Stomach (tissue), 19 donors: ENCODE measurements around the gene ZNF383. TPM values are rescaled to one million over a fixed set of nuclear protein-coding genes. Genes with fewer than 3 reads are reported as not detected.
"Not testable (repeated sequence)": the region's sequence is repeated elsewhere in the genome, so short reads cannot be mapped to it uniquely, and the experiment has no call there.

Experiments
- DNase-seq, 2 donors: peaks; one replicate each; pipeline versions ENCODE4 v3.0.0 to v3.0.0-alpha.2; 2013 to 2019
- H3K27ac ChIP-seq, 5 donors: fragments of 200-600 bp in 4 of 5; sonication (generic) in 4 of 5; one replicate each; pipeline ENCODE4 v1.5.1; 2013 to 2019; ENCODE audit warnings: mild to moderate bottlenecking in 1 of 5, moderate library complexity in 1 of 5
- H3K27me3 ChIP-seq, 3 donors: fragments of 200-600 bp; sonication (generic); one replicate each; pipeline ENCODE4 v1.5.1; 2017 to 2019; ENCODE audit warnings: mixed run types in 1 of 3
- H3K36me3 ChIP-seq, 4 donors: fragments of 200-600 bp; sonication (generic); 1 replicate in 3 of 4; 2 replicates in 1 of 4; pipeline ENCODE4 v1.5.1; 2016 to 2019
- H3K4me1 ChIP-seq, 4 donors: fragments of 200-600 bp; sonication (generic); one replicate each; pipeline ENCODE4 v1.5.1; 2016 to 2019
- H3K4me3 ChIP-seq, 4 donors: fragments of 200-600 bp; sonication (generic) in 3 of 4; one replicate each; pipeline ENCODE4 v1.5.1; 2016 to 2019; ENCODE audit warnings: mild to moderate bottlenecking in 1 of 4
- H3K9me3 ChIP-seq, 4 donors: fragments of 200-600 bp; sonication (generic); one replicate each; pipeline ENCODE4 v1.5.1; 2016 to 2019
- EP300 ChIP-seq: sonication (generic); formaldehyde crosslinking; IDR thresholded peaks from one replicate; pipeline ENCODE4 v1.6.1; 2017; ENCODE audit warnings: antibody characterized with exemption
- POLR2A ChIP-seq, 4 donors: fragments of 450-650 bp; IDR thresholded peaks; one replicate each; pipeline ENCODE4 v1.6.1; 2016; ENCODE audit warnings: antibody characterized with exemption in 4 of 4, control low read depth in 2 of 4, mild to moderate bottlenecking in 1 of 4, moderate library complexity in 1 of 4
- POLR2AphosphoS5 ChIP-seq, 3 donors: sonication (generic); formaldehyde crosslinking; IDR thresholded peaks; one replicate each; pipeline ENCODE4 v1.6.1; 2016; ENCODE audit warnings: antibody characterized with exemption in 3 of 3
- WGBS, 5 donors: extraction: QIAGEN DNeasy Blood & Tissue Kit in 3 of 5; methylation state at CpG; one replicate each; pipeline versions ENCODE4 v1.1.5 to v1.1.7; 2013 to 2018; 5-methylcytosine and 5-hydroxymethylcytosine counted together
- intact Hi-C: fragments of 100-400 bp; cut with DNase I; formaldehyde crosslinking; loops from one replicate; pipeline ENCODE4 v1.15.1; 2023; ENCODE audit warnings: low total_unique reads
- long read RNA-seq, 10 donors: transcript quantifications; one replicate each; lab custom pipeline, GENCODE V29; 2026
- polyA plus RNA-seq, 3 donors: library from polyadenylated mRNA; stranded (reverse); fragments of 200-250 nt; gene quantifications; one replicate each; pipeline ENCODE4 v1.2.3, GENCODE V29; 2013
- total RNA-seq, 5 donors: library from RNA; depleted of rRNA; stranded (reverse); fragments of >200 nt; gene quantifications; one replicate each; pipeline versions ENCODE4 v1.1.0 to v1.2.3, GENCODE V29; 2014 to 2016
- TF ChIP-seq, protein P1 (sequence below), 7 experiments: fragments of 450-650 bp in 4 of 7; fragments of 200-600 bp in 3 of 7; sonication (generic) in 3 of 7; IDR thresholded peaks; one replicate each; pipeline ENCODE4 v1.5.1; 2016 to 2019; ENCODE audit warnings: antibody characterized with exemption in 7 of 7, control low read depth in 2 of 7, mild to moderate bottlenecking in 1 of 7
- donor health status: healthy with polysubstance abuse.
- donor health status: Bipolar disorder and iron deficiency.
- donor health status: healthy.

The ZNF383 gene
- total RNA-seq (10 to 100 TPM in 4 of 5 donors, 1 to 10 TPM in 1; 2.3 to 53.0 (median 12.8) TPM), polyA plus RNA-seq (1 to 10 TPM; 2.7 to 4.6 (median 4.1) TPM)
- long read RNA-seq, donor 1: 0 reads
- long read RNA-seq, donor 2: 0 reads
- long read RNA-seq, donor 3: 0 reads
- long read RNA-seq, donor 4: 0 reads
- long read RNA-seq, donor 5: 0 reads
- long read RNA-seq, donor 6: 0 reads
- long read RNA-seq, donor 7: 0 reads
- long read RNA-seq, donor 8: 0 reads
- long read RNA-seq, donor 9: 0 reads
- long read RNA-seq, donor 10: 0 reads

DNA sequence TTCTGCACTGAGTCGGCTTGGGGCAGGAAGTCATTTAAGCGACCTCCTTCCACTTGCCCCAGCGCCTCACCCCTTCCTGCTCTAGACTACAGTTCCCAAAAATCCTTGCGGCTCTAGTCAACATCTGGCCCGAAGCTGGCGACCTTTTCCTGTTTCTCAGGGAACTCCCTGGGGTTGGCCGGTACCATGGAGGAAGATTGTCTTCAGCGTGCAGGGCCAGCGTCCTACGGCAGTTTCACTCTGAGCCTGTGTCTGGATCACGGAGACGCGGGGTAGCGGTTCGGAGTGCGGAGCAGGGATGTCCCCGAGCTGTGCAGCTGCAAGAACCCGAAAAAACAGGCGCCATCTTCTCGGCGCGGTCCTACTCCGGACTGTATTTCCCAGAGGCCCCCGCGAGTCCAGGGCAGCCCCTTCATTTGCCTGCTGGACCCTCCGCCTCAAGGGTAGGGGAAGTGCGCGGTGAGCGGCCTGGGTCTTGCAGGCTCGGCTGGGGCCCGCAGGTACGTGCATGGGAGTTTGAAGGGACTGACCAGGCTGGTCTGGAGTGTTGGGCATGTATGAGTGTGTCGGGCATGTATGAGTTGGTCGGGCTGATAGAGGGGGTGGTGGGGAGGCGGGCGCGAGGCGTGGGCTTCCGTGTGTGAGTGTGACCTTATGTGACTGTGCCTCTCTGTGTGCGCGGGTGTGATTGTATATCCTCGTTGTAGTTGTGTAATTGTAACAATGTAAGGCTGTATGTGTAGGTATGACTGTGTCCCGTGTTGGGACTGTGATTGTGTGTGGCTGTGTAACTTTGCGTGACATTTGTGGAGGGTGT lies at the start of gene ZNF383:
ZNF383 (plus strand) TSS at position 440 of the 817 bp plus-strand sequence. CDS start 12,240 bp downstream, outside the sequence.
- Histone ChIP-seq H3K27me3 (no peaks in the 10 kb centered on the region), H3K9me3 (peaks cover 0 to 20% (median 4%) of the 10 kb centered on the region in 4 donors), H3K36me3 (peaks cover 0 to 32% (median 27%) of the 10 kb centered on the region in 4 donors), H3K4me1 (peaks cover 4 to 28% (median 18%) of the 10 kb centered on the region in 4 donors), H3K27ac (peak within 1 kb of the TSS; percentile 89 to 97 (median 94)), H3K4me3 (peak within 1 kb of the TSS; percentile 81 to 91 (median 87))
- WGBS, 5 donors: 0 to 1% (median 0%) methylated on average over 41 to 44 of the region's 44 CpGs
- peak; percentile 86 to 97 for DNase-seq
- no peak for TF ChIP-seq POLR2A (IDR thresholded peaks at IDR 0.05)
- TF ChIP-seq EP300: no peak
- TF ChIP-seq, protein P1, sequence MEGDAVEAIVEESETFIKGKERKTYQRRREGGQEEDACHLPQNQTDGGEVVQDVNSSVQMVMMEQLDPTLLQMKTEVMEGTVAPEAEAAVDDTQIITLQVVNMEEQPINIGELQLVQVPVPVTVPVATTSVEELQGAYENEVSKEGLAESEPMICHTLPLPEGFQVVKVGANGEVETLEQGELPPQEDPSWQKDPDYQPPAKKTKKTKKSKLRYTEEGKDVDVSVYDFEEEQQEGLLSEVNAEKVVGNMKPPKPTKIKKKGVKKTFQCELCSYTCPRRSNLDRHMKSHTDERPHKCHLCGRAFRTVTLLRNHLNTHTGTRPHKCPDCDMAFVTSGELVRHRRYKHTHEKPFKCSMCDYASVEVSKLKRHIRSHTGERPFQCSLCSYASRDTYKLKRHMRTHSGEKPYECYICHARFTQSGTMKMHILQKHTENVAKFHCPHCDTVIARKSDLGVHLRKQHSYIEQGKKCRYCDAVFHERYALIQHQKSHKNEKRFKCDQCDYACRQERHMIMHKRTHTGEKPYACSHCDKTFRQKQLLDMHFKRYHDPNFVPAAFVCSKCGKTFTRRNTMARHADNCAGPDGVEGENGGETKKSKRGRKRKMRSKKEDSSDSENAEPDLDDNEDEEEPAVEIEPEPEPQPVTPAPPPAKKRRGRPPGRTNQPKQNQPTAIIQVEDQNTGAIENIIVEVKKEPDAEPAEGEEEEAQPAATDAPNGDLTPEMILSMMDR (IDR thresholded peaks at IDR 0.05): peak in 1 of 7 experiments; percentile 15
- peak; percentile 5 to 73 (median 70) for TF ChIP-seq POLR2AphosphoS5 (IDR thresholded peaks at IDR 0.05)
- intact Hi-C loops: no loop called here

DNA sequence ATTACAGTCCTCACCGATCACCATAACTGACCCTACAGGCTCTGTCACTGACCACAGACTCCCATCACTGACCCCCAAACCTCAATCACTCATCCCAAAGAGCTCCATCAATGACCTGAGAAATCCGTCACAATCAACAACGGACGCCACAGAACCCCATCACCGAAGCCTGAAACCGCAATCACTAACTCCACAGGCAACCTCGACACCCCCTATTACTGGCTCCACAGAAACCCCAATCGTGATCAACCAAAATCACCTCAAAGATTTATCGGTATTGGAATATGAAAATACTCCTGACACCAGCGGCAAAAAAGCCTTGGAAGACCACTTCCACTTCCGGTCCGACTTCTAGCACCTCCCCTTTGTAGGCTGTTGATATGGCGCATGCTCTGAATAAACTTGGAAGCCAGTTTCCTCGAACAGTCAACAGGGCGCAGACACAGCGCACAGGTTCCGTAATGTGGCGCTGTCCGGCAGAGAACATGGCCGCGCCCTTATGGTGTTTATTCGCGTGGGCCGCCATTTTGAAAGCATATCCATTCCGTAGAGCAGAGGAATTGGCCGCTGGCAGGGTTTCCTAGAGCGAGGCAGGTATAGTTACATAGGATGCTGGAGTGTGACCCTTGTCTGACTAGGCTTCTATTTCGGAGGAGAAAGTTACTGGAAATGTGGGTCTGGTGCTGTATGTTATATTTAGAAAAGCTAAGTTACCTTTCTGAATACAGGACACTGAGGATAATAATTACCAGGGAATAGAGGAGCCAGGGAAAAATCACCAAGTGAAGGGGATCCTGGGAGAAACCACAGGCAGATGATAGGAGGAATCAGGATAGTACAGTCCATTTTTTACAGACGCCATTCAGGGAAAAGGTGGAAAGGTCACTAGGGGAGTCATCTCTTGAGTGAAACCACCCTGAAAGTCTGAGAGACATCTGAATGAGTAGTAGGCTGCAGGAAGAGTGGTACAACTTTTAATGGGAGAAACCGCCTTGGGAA lies 45.3 kb upstream of the ZNF383 start, which contains the start of gene ZNF585A:
ZNF585A (minus strand) TSS at position 328 of the 999 bp plus-strand sequence. CDS start 2,785 bp downstream, outside the sequence.
- peaks cover 14 to 31% (median 29%) of the 10 kb centered on the region in 4 donors for H3K36me3 ChIP-seq
- H3K4me1 ChIP-seq: peaks cover 0 to 12% (median 8%) of the 10 kb centered on the region in 4 donors
- H3K27me3 ChIP-seq: no peaks in the 10 kb centered on the region
- H3K9me3 ChIP-seq: peaks cover 5 to 65% (median 29%) of the 10 kb centered on the region in 4 donors
- intact Hi-C loops: no loop called here
- peak within 1 kb of the TSS; percentile 63 to 68 (median 66) for H3K4me3 ChIP-seq
- peak within 1 kb of the TSS; percentile 63 to 85 (median 79) for H3K27ac ChIP-seq
- peak; percentile 93 to 99 for DNase-seq
- 4 to 5% (median 5%) methylated on average over 29 to 30 of the region's 30 CpGs for WGBS, 5 donors
- TF ChIP-seq POLR2A (IDR thresholded peaks at IDR 0.05) (no peak), POLR2AphosphoS5 (IDR thresholded peaks at IDR 0.05) (peak; percentile 64 to 94 (median 87))
- TF ChIP-seq, protein P1 (IDR thresholded peaks at IDR 0.05): peak in 2 of 7 experiments; percentile 24 to 31

DNA sequence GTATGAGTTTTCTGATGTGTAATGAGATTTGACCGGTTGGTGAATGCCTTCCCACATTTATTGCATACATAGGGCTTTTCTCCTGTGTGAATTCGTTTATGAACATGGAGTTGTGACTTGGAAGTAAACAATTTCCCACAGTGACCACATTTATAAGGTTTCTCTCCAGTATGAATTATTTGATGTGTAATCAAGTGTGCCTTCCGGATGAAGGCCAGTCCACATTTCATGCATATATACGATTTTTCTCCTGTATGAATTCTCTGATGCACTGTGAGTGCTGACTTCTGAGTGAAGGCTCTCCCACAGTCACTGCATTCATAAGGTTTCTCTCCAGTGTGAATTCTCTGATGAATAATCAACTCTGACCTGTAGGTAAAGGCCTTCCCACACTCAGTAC lies 31.9 kb upstream of the ZNF383 start:
- peaks cover 73 to 98% (median 92%) of the 10 kb centered on the region in 4 donors for H3K9me3 ChIP-seq
- H3K4me1 ChIP-seq, H3K27ac ChIP-seq, intact Hi-C loops, H3K4me3 ChIP-seq, DNase-seq, H3K27me3 ChIP-seq: not testable (repeated sequence)
- peaks cover 50 to 76% (median 63%) of the 10 kb centered on the region in 4 donors for H3K36me3 ChIP-seq
- WGBS, 5 donors: 97 to 100% (median 98%) methylated on average over 4 of the region's 4 CpGs

DNA sequence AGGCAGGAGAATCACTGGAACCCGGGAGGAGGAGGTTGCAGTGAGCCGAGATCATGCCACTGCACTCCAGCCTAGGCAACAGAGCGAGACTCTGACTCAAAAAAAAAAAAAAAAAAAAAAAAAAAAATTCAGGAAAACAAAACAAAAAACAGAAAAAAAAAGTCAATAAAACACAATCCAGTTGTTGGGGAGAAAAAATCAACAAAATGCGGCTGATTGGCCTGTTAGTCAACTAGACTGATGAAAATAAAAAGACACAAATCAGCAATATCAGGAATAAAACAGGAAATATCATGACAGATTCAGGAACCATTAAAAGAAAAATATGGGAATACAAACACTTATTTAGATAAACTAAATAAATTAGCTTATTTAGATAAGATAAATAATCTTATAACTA lies 22.8 kb upstream of the ZNF383 start:
- DNase-seq, H3K27me3 ChIP-seq, intact Hi-C loops, H3K27ac ChIP-seq, H3K4me1 ChIP-seq, H3K4me3 ChIP-seq: not testable (repeated sequence)
- peaks cover 33 to 100% (median 91%) of the 10 kb centered on the region in 4 donors for H3K36me3 ChIP-seq
- peaks cover 11 to 98% (median 71%) of the 10 kb centered on the region in 4 donors for H3K9me3 ChIP-seq
- WGBS, 5 donors: 93 to 99% (median 95%) methylated on average over 4 of the region's 4 CpGs

DNA sequence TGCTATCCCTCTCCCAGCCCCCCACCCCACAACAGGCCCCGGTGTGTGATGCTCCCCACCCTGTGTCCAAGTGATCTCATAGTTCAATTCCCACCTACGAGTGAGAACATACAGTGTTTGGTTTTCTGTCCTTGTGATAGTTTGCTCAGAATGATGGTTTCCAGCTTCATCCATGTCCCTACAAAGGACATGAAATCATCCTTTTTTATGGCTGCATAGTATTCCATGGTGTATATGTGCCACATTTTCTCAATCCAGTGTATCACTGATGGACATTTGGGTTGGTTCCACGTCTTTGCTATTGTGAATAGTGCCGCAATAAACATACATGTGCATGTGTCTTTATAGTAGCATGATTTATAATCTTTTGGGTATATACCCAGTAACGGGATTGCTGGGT lies 20.9 kb upstream of the ZNF383 start:
- DNase-seq, H3K27ac ChIP-seq, H3K4me3 ChIP-seq, H3K27me3 ChIP-seq, intact Hi-C loops, H3K4me1 ChIP-seq: not testable (repeated sequence)
- Histone ChIP-seq H3K36me3 (peaks cover 20 to 100% (median 91%) of the 10 kb centered on the region in 4 donors), H3K9me3 (peaks cover 4 to 94% (median 62%) of the 10 kb centered on the region in 4 donors)
- WGBS, 5 donors: 96 to 98% (median 97%) methylated on average over 5 of the region's 5 CpGs
